ENCODE data around the gene FYCO1.

The FYCO1 gene

DNA sequence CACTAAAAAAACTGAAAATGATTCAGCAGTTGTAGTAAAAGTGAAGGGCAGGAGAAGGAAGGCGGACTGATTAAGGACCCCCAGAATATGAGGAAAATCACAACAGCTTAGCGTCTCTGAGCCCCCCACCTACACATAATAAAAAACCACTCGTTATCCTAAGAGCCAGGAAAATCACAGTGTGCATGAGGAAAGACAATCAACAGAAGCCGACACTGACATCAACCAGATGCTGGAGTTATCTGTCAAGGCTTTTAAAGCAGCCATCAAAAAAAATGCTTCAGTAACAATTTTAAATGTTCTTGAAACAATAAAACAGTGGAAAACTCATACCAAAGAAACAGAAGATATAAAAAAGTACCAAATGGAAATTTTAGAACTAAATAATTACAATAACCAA is 62.0 kb downstream of the FYCO1 start:
- H3K4me3 ChIP-seq (ENCODE audit: low read length, poor library complexity, severe bottlenecking), result no peak overlapping the region
- no peak overlapping the region for H3K4me2 ChIP-seq (ENCODE audit: low read depth, low read length, poor library complexity, severe bottlenecking)
- H3K9me3 ChIP-seq (ENCODE audit: insufficient read depth, low read depth, low read length), result no peaks in the 10 kb centered on the region
- H3K9me2 ChIP-seq (replicated peaks; ENCODE audit: low read depth, low read length), result no peaks in the 10 kb centered on the region
- no peaks in the 10 kb centered on the region for H3F3A ChIP-seq (ENCODE audit: low read depth)
- no peaks in the 10 kb centered on the region for H3K4me1 ChIP-seq (ENCODE audit: insufficient read depth, low read length, poor library complexity, severe bottlenecking)
- no peak overlapping the region for H3K9ac ChIP-seq (ENCODE audit: low read depth, low read length, poor library complexity, severe bottlenecking)
- H4K20me1 ChIP-seq (ENCODE audit: insufficient read depth, low read length, poor library complexity, severe bottlenecking), result no peaks in the 10 kb centered on the region
- TF ChIP-seq EZH2phosphoT487 (IDR thresholded peaks at IDR 0.05; ENCODE audit: borderline replicate concordance), result no peak
- peaks cover 39% of the 10 kb centered on the region; the same call in 1 of the 2 replicates for H3K36me3 ChIP-seq (ENCODE audit: insufficient read depth, low read length)
- no peaks in the 10 kb centered on the region for H3K79me2 ChIP-seq (ENCODE audit: insufficient read depth, low read length)
- no peaks in the 10 kb centered on the region for H3K27me3 ChIP-seq (ENCODE audit: insufficient read depth, low read length, poor library complexity, severe bottlenecking)
- H2AFZ ChIP-seq (ENCODE audit: low read length), result no peak overlapping the region

GRCh38 chr3:45932112-45932511 is 63.5 kb downstream of the FYCO1 start:
- no peaks in the 10 kb centered on the region for H4K20me1 ChIP-seq (ENCODE audit: insufficient read depth, low read length, poor library complexity, severe bottlenecking)
- no peaks in the 10 kb centered on the region for H3K9me3 ChIP-seq (ENCODE audit: insufficient read depth, low read depth, low read length)
- no peak overlapping the region for H2AFZ ChIP-seq (ENCODE audit: low read length)
- no peak for TF ChIP-seq CTCF (conservative IDR thresholded peaks at IDR 0.05; ENCODE audit: low read length)
- TF ChIP-seq EZH2phosphoT487 (IDR thresholded peaks at IDR 0.05; ENCODE audit: borderline replicate concordance), result no peak
- H3K9ac ChIP-seq (ENCODE audit: low read depth, low read length, poor library complexity, severe bottlenecking), result no peak overlapping the region
- no peaks in the 10 kb centered on the region for H3K79me2 ChIP-seq (ENCODE audit: insufficient read depth, low read length)
- peaks cover 48% of the 10 kb centered on the region; the same call in 1 of the 2 replicates for H3K36me3 ChIP-seq (ENCODE audit: insufficient read depth, low read length)
- H3K4me1 ChIP-seq (ENCODE audit: insufficient read depth, low read length, poor library complexity, severe bottlenecking), result no peaks in the 10 kb centered on the region
- H3K9me2 ChIP-seq (replicated peaks; ENCODE audit: low read depth, low read length), result no peaks in the 10 kb centered on the region
- H3F3A ChIP-seq (ENCODE audit: low read depth), result no peaks in the 10 kb centered on the region
- no peak overlapping the region for H3K4me3 ChIP-seq (ENCODE audit: low read length, poor library complexity, severe bottlenecking)
- no peaks in the 10 kb centered on the region for H3K27me3 ChIP-seq (ENCODE audit: insufficient read depth, low read length, poor library complexity, severe bottlenecking)
- no peak overlapping the region for H3K4me2 ChIP-seq (ENCODE audit: low read depth, low read length, poor library complexity, severe bottlenecking)

- Histone ChIP-seq H3K4me2 (ENCODE audit: low read depth, low read length, poor library complexity, severe bottlenecking) (no peak overlapping the region), H4K20me1 (ENCODE audit: insufficient read depth, low read length, poor library complexity, severe bottlenecking) (no peaks in the 10 kb centered on the region), H3K9me3 (ENCODE audit: insufficient read depth, low read depth, low read length) (no peaks in the 10 kb centered on the region), H3K9me2 (replicated peaks; ENCODE audit: low read depth, low read length) (no peaks in the 10 kb centered on the region), H3K27me3 (ENCODE audit: insufficient read depth, low read length, poor library complexity, severe bottlenecking) (no peaks in the 10 kb centered on the region), H3K4me3 (ENCODE audit: low read length, poor library complexity, severe bottlenecking) (no peak overlapping the region), H3F3A (ENCODE audit: low read depth) (no peaks in the 10 kb centered on the region), H3K36me3 (ENCODE audit: insufficient read depth, low read length) (peaks cover 48% of the 10 kb centered on the region; the same call in 1 of the 2 replicates), H2AFZ (ENCODE audit: low read length) (no peak overlapping the region), H3K4me1 (ENCODE audit: insufficient read depth, low read length, poor library complexity, severe bottlenecking) (no peaks in the 10 kb centered on the region), H3K79me2 (ENCODE audit: insufficient read depth, low read length) (no peaks in the 10 kb centered on the region), H3K9ac (ENCODE audit: low read depth, low read length, poor library complexity, severe bottlenecking) (no peak overlapping the region)
- TF ChIP-seq CTCF (conservative IDR thresholded peaks at IDR 0.05; ENCODE audit: low read length) (no peak), EZH2phosphoT487 (IDR thresholded peaks at IDR 0.05; ENCODE audit: borderline replicate concordance) (no peak)
Measured at GRCh38 chr3:45931496-45931895, 64.1 kb downstream of the FYCO1 start.

DNA sequence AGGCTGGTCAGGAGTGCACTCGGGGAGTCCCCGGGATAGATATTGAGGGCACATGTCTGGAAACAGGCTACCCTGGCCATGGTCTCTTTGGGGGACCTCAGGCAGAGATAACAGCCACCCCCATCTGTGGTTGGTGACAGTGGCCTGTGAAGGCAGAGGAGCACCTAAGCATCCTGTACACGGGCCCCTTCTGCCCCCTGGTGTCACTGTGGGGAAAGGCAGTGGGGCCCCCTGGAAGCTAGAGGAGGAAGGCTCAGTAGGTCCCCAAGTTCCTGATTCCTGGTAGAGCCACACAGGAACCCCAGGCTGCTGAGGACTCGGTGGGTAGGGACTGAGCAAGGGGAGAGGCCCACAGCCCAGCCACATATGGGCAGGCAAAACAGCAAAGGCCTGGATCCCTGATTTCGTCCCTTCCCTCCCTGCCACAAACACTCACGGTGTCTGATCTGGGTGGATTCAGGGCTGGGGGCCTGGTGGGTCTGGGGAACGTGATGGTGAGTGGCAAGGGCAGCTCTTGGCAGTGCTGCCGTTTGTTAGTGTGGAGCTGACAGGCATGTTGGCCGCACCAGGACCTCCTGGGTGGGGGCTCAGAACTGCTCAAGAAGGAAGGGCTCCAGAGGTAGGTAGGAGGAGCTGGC is 66.5 kb downstream of the FYCO1 start:
- Histone ChIP-seq H3K36me3 (ENCODE audit: insufficient read depth, low read length) (peaks cover 38% of the 10 kb centered on the region; the same call in 1 of the 2 replicates), H2AFZ (ENCODE audit: low read length) (no peak overlapping the region), H3K27me3 (ENCODE audit: insufficient read depth, low read length, poor library complexity, severe bottlenecking) (no peaks in the 10 kb centered on the region), H3K4me1 (ENCODE audit: insufficient read depth, low read length, poor library complexity, severe bottlenecking) (no peaks in the 10 kb centered on the region), H3K9me3 (ENCODE audit: insufficient read depth, low read depth, low read length) (no peaks in the 10 kb centered on the region), H4K20me1 (ENCODE audit: insufficient read depth, low read length, poor library complexity, severe bottlenecking) (no peaks in the 10 kb centered on the region), H3F3A (ENCODE audit: low read depth) (no peaks in the 10 kb centered on the region), H3K9ac (ENCODE audit: low read depth, low read length, poor library complexity, severe bottlenecking) (no peak overlapping the region), H3K79me2 (ENCODE audit: insufficient read depth, low read length) (no peaks in the 10 kb centered on the region), H3K4me2 (ENCODE audit: low read depth, low read length, poor library complexity, severe bottlenecking) (no peak overlapping the region), H3K4me3 (ENCODE audit: low read length, poor library complexity, severe bottlenecking) (no peak overlapping the region), H3K9me2 (replicated peaks; ENCODE audit: low read depth, low read length) (no peaks in the 10 kb centered on the region)
- TF ChIP-seq CTCF (conservative IDR thresholded peaks at IDR 0.05; ENCODE audit: low read length) (peak; percentile 91), EZH2phosphoT487 (IDR thresholded peaks at IDR 0.05; ENCODE audit: borderline replicate concordance) (no peak)
